Mesangial cell (primary cell): ENCODE measurements around the gene DNAJC18. TPM values are rescaled to one million over a fixed set of nuclear protein-coding genes. Genes with fewer than 3 reads are reported as not detected.

Experiments
- total RNA-seq: library from RNA; depleted of rRNA; stranded (reverse); fragments of >200 nt; gene quantifications from 2 replicates; pipeline ENCODE4 v1.2.3, GENCODE V29; 2015

The DNAJC18 gene
- 8.0 and 10.5 TPM in 2 replicates for total RNA-seq

DNA sequence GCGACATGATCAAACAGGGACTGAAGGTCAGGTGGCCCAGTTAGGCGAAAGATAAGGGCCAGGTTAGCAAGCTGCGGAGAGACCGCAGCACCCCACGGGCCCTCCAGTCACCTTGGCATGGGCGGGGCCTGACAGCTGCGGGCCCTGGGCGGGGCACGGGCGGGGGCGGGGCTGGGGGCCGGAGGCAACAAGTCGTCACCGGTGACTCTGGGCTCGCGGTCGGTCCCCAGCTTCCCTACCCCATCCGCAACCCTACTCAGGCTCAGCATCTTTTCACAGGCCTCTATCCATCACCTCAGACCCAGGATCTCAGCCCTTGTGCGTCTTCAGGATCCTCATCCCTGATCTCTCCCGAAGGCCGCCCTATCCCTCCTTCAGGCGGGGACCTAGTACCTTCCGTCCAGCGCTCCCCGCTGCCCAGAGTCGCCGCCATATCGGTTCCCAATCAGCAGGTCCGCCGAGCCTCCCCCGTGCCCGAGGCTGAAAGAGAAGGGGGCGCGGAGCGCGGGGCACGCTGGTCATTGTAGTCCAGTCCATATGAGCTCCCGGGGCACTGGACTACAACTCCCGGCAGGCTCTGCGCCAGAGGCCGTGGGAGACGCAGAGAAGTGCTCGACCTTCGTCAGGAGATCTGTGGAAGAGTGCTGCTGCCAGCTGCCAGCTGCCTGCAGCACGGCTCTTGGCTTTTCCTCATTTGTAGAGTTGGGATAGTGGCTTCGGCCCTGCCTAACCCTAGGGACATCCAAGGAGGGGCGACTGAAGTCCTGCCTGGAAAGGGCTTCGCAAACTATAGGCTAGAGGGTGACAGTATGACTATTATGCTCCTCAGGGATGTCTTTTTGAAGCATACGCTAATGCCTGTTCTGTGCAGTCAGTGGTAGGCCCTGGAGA lies at the start of gene DNAJC18:
Gene DNAJC18 (minus strand): TSS at position 513 of the 891 bp plus-strand sequence. CDS start 80 bp downstream, at position 433.

DNA sequence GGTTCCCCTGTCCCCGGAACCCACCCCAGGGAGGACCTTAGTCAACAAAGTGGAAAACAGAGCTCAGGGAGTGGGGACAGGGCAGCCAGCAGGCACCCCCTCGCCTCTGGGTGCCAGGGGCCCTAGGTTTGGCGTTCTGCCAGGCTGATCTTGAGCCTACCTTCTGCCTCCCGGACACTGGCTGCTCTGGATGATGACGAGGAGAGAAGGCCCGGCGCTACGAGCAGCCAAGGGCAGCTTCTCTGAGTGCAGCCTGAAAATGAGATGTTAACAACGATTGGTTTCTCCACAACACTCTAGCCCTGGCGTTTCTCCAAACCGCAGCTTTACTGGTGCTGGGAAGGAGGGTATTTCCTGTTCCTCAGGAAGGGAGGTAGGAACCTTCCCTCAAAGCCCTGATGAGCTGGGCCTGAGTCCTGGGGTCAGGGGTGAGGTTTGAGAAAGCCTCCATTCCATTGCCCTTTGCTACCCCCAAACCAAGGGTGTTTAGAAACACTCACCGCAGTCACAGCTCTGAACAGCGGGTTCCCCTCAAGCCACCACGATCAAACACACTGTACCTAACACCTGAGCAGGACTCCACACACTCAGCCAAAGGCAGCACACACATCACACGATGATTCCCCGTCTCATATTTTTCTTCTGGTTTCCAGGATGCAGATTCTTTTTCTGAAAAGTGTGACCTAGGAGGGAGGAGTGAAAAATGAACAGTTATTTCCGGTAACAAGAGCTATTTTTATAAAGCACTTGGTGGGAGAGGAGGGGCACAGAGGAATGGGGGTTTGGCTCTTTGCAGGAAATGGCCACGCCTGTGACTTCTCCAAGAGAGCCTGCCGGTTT lies 42.9 kb upstream of the DNAJC18 start, which contains the start of gene STING1:
Gene STING1 (minus strand): TSS at position 709 of the 840 bp plus-strand sequence. CDS start 1,054 bp downstream, outside the sequence.

DNA sequence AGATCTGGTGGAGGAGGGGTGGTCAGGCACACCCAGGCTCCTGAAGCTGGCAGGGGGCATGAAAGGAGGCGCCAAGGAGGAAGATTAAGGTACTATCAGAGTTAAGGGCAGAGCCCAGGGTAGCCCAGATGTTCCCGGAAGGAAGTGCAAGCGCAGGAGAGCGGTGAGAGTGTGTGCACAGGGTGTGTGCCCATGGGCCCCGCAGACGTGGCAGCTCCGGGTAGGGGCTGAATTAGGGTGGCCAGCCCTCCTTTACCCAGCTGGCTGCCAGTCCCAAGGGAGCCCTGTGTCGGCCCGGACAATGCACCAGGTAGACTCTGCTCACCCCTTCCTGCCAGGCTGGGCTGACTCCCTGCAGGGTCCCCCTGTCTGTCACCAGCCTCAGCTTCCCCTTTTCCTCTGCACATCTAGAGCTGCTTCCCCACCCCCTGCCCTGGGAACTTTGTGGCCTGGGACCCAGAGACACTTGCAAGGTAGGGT lies 31.5 kb upstream of the DNAJC18 start, which contains the start of gene SMIM33:
Gene SMIM33 (plus strand): TSS at position 184 of the 480 bp plus-strand sequence. CDS start 118 bp downstream, at position 302.

DNA sequence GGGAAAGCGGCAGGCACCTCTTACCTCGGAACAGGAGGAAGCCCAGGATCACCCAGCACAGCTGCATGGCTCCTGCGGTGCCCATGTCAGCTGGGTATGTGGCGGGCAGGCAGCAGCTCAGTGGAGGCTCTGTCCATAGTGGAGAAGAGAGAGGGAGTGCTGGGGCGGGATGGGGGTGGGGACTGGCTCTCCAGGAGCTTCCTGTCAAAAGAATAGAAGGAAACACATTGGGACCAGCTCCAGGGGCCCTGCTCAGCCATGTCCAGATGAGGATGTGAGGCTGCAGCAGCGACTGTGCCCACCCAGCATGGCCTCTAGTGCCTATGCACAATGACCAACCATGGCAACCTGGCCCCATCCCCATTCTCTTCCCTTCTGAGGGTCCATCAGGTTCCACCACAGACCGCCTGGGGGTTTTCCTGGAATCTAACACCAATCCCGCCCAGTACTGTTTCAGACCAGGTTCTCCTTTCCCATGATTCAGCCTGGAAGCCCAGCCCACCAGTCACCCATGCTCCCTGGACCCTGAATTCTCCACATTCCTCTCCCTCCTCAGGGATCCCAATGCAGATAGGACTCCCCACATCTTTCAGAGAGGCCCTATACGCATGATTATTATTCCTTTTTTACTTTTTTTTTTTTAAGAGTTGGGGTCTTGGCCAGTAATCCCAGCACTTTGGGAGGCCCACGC lies 23.4 kb upstream of the DNAJC18 start, which contains the start of gene ECSCR:
Gene ECSCR (minus strand): TSS at position 158 of the 691 bp plus-strand sequence. CDS start 73 bp downstream, at position 85.

DNA sequence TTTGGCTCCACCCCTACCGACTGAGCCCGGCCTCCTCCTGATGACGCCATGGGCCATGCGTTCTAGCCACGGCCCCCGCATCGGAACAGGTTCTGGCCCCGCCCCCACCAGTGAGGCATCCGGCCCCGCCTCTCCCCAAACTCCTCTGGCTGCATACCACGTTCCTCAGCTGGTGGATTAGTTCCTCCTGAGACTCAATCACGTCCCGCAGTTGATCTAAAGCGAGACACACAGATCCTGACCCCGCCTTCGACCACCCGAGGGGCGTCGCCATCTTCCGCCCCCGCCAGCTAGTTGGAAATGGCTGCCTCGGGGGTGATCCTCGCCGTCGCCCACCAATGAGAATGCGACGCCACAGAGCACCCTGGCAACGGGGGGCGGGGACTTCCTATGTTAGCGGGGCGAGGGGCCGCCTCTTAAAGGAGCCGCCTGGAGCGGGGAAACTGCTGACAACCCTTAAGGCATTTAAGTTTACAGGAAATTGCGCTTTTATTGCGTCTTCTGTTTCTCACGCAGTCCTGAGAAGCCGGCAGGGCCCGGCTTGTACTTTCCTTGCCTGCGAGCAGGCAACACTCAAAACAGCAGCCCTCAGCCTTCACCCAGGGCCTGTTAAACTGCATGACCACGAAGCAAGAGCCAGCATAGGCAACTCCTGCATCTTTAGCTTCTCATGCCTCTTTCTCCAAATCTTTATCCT lies 35.4 kb downstream of the DNAJC18 start, which contains the start of gene SPATA24:
Gene SPATA24 (minus strand): TSS at position 303 of the 697 bp plus-strand sequence. CDS start 29 bp downstream, at position 274.

DNA sequence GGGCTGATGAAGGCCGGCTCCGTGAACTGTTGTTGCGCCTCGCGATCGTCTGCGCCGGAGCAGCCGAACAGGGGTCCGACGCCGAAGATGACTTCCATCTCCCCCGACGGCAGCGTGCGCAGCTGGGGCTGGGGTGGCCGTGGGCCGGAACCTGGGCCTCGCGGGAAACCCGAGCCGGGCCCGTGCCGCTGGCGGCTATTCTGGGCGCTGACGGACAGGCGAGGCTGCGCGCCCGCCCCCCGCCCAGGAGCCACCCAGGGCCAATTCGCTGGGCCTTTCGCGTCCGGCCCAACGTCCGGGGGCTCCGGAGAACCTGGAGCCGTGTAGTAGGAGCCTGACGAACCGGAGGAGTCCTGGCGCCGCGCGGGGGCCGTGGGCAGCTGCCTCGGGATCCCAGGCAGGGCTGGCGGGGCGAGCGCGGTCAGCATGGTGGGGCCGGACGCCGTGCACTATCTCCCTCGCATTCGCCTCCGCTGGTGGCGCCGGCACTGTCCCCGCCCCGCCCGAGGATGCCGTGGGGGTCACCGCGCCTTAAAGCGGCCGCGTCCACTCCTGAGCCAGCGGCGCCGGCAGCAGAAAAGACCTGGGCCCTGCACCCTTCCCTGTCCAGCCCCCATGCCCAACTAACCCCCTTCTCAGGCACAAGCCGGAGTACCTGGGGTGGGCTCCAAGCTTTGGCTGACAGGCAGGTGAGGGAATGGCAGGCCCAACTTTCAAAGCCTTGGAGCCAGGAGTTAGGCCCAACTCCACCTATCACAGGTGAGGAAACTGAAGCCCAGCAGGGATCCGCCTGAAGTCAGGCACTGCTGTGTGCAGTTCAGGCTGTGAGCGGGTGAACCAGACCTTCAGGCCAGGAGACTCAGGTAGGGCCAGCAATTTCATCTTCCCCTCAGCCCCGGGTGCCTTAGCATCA lies 44.4 kb downstream of the DNAJC18 start, which contains the start of gene PROB1:
Gene PROB1 (minus strand): TSS at position 451 of the 913 bp plus-strand sequence. CDS start 23 bp downstream, at position 428.

DNA sequence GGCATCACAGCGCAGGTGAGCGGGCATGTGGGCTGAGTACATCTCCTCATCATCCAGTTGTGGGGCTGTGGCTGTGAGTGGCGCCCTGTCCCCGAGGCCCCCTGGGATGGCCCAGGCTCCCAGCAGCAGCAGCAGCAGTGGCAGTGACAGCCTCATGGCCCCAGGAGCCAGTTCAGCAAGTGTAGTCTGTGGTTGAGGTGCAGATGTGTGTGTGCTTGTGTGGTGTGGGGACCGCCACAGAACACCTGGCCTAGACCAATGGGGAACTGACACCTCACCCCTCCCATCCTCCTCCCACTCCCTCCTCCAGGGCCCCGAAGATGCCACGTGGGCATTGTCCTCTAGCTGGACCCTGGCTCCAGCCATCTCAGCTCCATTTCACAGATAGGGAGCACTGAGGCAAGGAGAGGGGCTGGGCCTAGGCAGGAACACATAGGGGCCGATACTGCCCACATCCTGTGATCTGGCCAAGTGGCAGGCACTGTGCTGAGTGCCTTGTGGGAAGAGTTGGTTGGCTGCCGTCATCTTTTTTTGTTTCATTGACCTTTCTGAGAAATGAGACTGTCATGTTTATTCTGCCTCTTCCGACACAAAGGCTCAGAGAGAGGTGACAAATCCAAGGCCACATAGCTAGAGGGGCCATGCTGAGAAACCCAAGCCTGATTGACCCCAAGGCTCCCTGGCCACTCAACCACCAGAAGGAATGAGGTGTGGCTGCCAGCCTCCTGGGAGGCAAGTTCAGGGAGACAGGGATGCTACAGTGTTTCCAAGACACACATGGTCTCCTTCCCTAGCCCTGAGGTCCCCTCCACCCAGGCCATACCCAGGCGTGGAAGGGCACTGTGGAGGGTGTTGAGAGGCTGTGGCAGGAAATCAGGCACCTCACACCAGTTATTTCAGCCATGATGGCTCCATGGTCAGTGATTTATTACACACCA lies 49.4 kb downstream of the DNAJC18 start, which contains the start of gene MZB1:
Gene MZB1 (minus strand): TSS at position 213 of the 938 bp plus-strand sequence. CDS start 57 bp downstream, at position 156.

DNA sequence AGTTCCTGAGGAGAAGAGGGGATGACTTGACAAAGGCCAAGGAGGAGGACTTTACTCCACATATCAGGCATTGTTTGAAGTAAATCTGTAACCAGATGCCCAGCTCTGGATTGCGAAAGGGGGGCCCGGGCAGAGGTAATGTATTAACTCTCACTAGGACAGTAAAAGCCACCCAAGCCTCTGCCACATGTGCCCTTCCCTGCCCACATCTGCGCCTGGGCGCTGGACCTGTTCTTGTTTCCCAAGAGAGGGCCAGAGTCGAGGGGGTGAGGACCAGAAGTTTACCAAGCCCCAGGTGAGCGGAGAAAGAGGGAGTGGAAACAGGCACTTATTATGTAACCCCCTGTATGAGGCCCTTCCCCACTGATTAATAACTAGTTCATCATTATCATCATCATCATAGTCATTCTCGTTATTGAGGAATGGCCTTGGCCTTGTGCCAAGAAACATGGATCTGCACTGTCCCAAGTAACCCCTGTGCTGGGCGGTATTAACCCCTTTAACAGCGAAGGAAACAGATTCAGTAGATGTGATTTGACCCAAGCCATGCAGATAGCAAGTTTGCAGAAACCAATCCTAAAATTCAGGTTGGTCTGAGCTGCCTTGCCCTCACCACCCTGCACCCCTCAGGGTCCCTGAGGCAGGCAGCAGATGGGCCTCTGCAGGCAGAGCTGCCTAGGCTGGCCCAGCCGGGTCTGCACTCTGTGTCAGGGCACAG lies 55.9 kb downstream of the DNAJC18 start, which contains the start of gene SLC23A1:
Gene SLC23A1 (minus strand): TSS at position 23 of the 718 bp plus-strand sequence. CDS start 44 bp downstream, outside the sequence.

Other genes starting within 250 kb of the DNAJC18 start
- 37.3 and 51.0 TPM in 2 replicates for gene SIL1, start 241.2 kb downstream of the DNAJC18 start, total RNA-seq
- gene MATR3, start 145.8 kb downstream of the DNAJC18 start, total RNA-seq = 178 and 179 TPM in 2 replicates
- gene PAIP2, start 97.7 kb downstream of the DNAJC18 start, total RNA-seq = 30.9 and 34.1 TPM in 2 replicates
- 0.38 TPM in 1 of 2 replicates, not detected in the other for gene SLC23A1, start 56.2 kb downstream of the DNAJC18 start, total RNA-seq
- not detected in 2 replicates for gene MZB1, start 49.6 kb downstream of the DNAJC18 start, total RNA-seq
- gene PROB1, start 44.4 kb downstream of the DNAJC18 start, total RNA-seq = 3.1 and 3.4 TPM in 2 replicates
- 3.4 and 3.6 TPM in 2 replicates for gene SPATA24, start 35.4 kb downstream of the DNAJC18 start, total RNA-seq
- gene ECSCR, start 23.2 kb upstream of the DNAJC18 start, total RNA-seq = 0.65 TPM in 1 of 2 replicates, not detected in the other
- gene SMIM33, start 31.5 kb upstream of the DNAJC18 start, total RNA-seq = under 0.01 TPM in 1 of 2 replicates, not detected in the other
- 37.8 and 60.0 TPM in 2 replicates for gene STING1, start 43.2 kb upstream of the DNAJC18 start, total RNA-seq
- gene UBE2D2, start 121.8 kb upstream of the DNAJC18 start, total RNA-seq = 130 and 163 TPM in 2 replicates
- gene CXXC5, start 208.8 kb upstream of the DNAJC18 start, total RNA-seq = 88.3 and 202 TPM in 2 replicates